ENCODE results near the gene SLC25A33. TPM values are rescaled to one million over a fixed set of nuclear protein-coding genes. Genes with fewer than 3 reads are reported as not detected.

The SLC25A33 gene
- total RNA-seq, 2 experiments from 2014 or later, result 4.1 to 4.4 TPM

GRCh38 chr1:9606458-9606857 is 67.2 kb downstream of the SLC25A33 start:
- Mint-ChIP-seq H3K27ac (no peak overlapping the region), H3K4me3 (no peak overlapping the region), H3K36me3 (ENCODE audit: low read depth) (peaks cover 7% of the 10 kb centered on the region), H3K9me3 (ENCODE audit: insufficient read depth) (no peaks in the 10 kb centered on the region), H3K4me1 (ENCODE audit: low read depth) (no peaks in the 10 kb centered on the region), H3K27me3 (ENCODE audit: low read depth) (no peaks in the 10 kb centered on the region)
- ATAC-seq (no peak), DNase-seq (no peak)
- CTCF ChIA-PET, result no interaction called here
- POLR2A ChIA-PET, result no interaction called here

- ChIA-PET CTCF (interaction anchor here (1.7 kb wide), 1 partner anchor 9 kb away, joined by 5 read pairs; no protein-coding TSS in a partner anchor), POLR2A (interaction anchor here (1.0 kb wide), 1 partner anchor 10 kb away, joined by 3 read pairs; no protein-coding TSS in a partner anchor)
- Mint-ChIP-seq H3K36me3 (ENCODE audit: low read depth) (peaks cover 9% of the 10 kb centered on the region), H3K27ac (no peak overlapping the region), H3K9me3 (ENCODE audit: insufficient read depth) (no peaks in the 10 kb centered on the region), H3K27me3 (ENCODE audit: low read depth) (no peaks in the 10 kb centered on the region), H3K4me1 (ENCODE audit: low read depth) (no peaks in the 10 kb centered on the region), H3K4me3 (no peak overlapping the region)
- no peak for DNase-seq
- ATAC-seq, result no peak
These were observed 67.7 kb downstream of the SLC25A33 start for GRCh38 chr1:9606948-9607347.

GRCh38 chr1:9607352-9607751 is 68.1 kb downstream of the SLC25A33 start:
- H3K27me3 Mint-ChIP-seq (ENCODE audit: low read depth), result no peaks in the 10 kb centered on the region
- H3K27ac Mint-ChIP-seq, result no peak overlapping the region
- no peaks in the 10 kb centered on the region for H3K4me1 Mint-ChIP-seq (ENCODE audit: low read depth)
- ATAC-seq, result no peak
- H3K4me3 Mint-ChIP-seq, result no peak overlapping the region
- ChIA-PET POLR2A (interaction anchor here (1.0 kb wide), 1 partner anchor 11 kb away, joined by 3 read pairs; no protein-coding TSS in a partner anchor), CTCF (interaction anchor here (1.7 kb wide), 1 partner anchor 9 kb away, joined by 5 read pairs; no protein-coding TSS in a partner anchor)
- peaks cover 9% of the 10 kb centered on the region for H3K36me3 Mint-ChIP-seq (ENCODE audit: low read depth)
- H3K9me3 Mint-ChIP-seq (ENCODE audit: insufficient read depth), result no peaks in the 10 kb centered on the region
- DNase-seq, result no peak

DNA sequence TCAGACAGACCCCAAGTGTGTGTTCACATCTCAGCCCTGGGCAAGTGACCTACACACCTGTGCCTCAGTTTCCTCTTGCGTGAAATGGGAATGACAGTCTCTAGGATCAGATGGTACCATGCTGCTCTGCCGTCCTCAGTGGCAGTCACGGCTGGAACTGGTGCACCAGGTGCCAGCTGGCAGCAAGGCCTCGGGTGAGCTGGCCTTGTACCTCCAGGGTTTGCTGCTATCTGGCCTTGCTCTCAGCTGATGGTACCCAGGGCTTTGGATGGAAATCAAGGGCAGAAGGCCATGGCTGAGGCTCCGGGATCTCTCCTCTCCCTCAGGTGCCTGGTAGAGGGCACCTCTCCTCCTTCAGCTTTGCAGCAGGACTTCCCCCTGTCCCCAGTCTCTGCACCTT is 70.7 kb downstream of the SLC25A33 start:
- CTCF ChIA-PET, result no interaction called here
- no peak for ATAC-seq

DNA sequence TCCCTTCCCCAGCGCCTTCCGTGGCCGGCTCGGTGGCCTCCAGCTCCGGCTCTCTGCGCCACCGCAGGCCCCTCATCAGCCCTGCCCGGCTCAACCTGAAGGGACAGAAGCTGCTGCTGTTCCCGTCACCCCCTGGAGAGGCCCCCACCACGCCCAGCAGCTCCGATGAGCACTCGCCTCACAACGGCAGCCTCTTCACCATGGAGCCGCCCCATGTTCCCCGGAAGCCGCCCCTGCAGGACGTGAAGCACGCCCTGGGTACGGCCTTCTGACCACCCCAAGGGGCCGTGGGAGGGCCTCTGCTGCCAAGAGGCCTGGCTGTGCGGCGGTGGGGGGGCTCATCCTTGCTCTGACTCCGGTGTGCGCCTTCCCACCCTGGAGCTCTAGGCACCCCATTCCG is 71.3 kb downstream of the SLC25A33 start:
- Mint-ChIP-seq H3K27me3 (ENCODE audit: low read depth) (no peaks in the 10 kb centered on the region), H3K9me3 (ENCODE audit: insufficient read depth) (no peaks in the 10 kb centered on the region), H3K4me3 (no peak overlapping the region), H3K4me1 (ENCODE audit: low read depth) (no peaks in the 10 kb centered on the region), H3K27ac (no peak overlapping the region), H3K36me3 (ENCODE audit: low read depth) (peaks cover 12% of the 10 kb centered on the region)
- ChIA-PET POLR2A (no interaction called here), CTCF (no interaction called here)
- ATAC-seq (no peak), DNase-seq (no peak)

More for the DNA sequence above, 70.7 kb downstream of the SLC25A33 start:
- H3K36me3 Mint-ChIP-seq (ENCODE audit: low read depth), result peaks cover 12% of the 10 kb centered on the region
- H3K4me1 Mint-ChIP-seq (ENCODE audit: low read depth), result no peaks in the 10 kb centered on the region
- no peaks in the 10 kb centered on the region for H3K27me3 Mint-ChIP-seq (ENCODE audit: low read depth)
- no peak overlapping the region for H3K4me3 Mint-ChIP-seq
- no peak overlapping the region for H3K27ac Mint-ChIP-seq
- no peak for DNase-seq
- H3K9me3 Mint-ChIP-seq (ENCODE audit: insufficient read depth), result no peaks in the 10 kb centered on the region
- POLR2A ChIA-PET, result no interaction called here

DNA sequence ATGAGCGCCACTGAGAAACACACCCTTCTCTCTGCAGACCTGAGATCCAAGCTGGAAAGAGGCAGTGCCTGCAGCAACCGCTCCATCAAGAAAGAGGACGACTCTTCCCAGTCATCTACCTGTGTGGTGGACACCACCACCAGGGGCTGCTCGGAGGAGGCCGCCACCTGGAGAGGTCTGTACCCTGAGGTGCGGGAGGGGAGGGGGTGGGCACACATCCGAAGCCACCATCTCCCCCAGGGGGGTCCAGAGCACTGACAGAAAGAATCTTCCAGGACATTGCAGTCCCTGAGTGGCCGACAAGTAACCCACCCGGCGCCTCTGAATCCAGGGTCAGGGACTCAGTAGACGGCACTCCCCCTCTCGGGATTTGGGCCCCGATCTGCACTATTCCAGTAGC is 72.5 kb downstream of the SLC25A33 start:
- no peaks in the 10 kb centered on the region for H3K4me1 Mint-ChIP-seq (ENCODE audit: low read depth)
- no peak for DNase-seq
- H3K4me3 Mint-ChIP-seq, result no peak overlapping the region
- no peaks in the 10 kb centered on the region for H3K9me3 Mint-ChIP-seq (ENCODE audit: insufficient read depth)
- ChIA-PET POLR2A (no interaction called here), CTCF (no interaction called here)
- no peaks in the 10 kb centered on the region for H3K27me3 Mint-ChIP-seq (ENCODE audit: low read depth)
- H3K36me3 Mint-ChIP-seq (ENCODE audit: low read depth), result peaks cover 12% of the 10 kb centered on the region
- no peak for ATAC-seq
- no peak overlapping the region for H3K27ac Mint-ChIP-seq

GRCh38 chr1:9612162-9612845 is 73.0 kb downstream of the SLC25A33 start:
- no peaks in the 10 kb centered on the region for H3K4me1 Mint-ChIP-seq (ENCODE audit: low read depth)
- DNase-seq (no peak), ATAC-seq (no peak)
- ChIA-PET CTCF (interaction anchor here (1.0 to 2.0 kb wide), 3 partner anchors 14 to 24 kb away, joined by 3 to 4 read pairs (median 4); no protein-coding TSS in a partner anchor), POLR2A (no interaction called here)
- no peaks in the 10 kb centered on the region for H3K27me3 Mint-ChIP-seq (ENCODE audit: low read depth)
- H3K36me3 Mint-ChIP-seq (ENCODE audit: low read depth), result peaks cover 12% of the 10 kb centered on the region
- H3K9me3 Mint-ChIP-seq (ENCODE audit: insufficient read depth), result no peaks in the 10 kb centered on the region
- no peak overlapping the region for H3K27ac Mint-ChIP-seq
- H3K4me3 Mint-ChIP-seq, result no peak overlapping the region

DNA sequence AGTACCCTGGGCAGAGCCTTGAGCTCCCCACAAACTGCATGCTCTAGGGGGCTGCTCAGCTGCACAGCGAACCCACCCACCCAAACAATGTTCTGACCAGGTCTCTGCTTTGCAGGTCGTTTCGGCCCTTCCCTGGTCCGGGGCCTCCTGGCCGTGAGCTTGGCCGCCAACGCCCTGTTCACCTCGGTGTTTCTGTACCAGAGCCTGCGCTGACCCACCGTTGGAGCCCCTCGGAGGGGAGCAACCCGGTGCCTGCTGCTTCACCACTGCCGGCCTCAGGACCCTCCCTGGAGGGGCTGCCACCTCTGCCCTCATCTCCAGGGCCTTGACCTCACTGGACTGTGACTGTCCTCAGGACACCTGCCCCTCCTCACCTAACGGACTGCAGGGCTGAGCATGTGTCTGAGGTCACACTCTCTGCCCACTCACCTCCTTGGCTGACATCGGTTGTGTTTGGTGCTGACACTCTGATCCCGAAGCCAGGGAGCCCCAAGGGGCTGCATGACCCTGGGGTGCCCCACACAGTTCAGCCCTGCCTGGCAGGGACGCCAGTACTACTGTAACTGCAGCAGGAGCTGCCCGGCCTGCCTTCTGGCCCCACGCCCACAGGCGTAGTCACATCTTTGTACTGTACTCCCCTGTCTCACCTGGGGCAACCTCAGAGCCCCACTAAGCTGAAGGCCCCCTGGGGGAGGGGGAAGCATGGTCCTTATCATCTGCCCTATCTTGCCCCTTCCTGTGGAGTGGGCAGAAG is 73.8 kb downstream of the SLC25A33 start:
- no peak overlapping the region for H3K4me3 Mint-ChIP-seq
- CTCF ChIA-PET, result interaction anchor here (0.7 to 2.0 kb wide), 5 partner anchors 13 to 112 kb away, joined by 3 to 4 read pairs (median 3); no protein-coding TSS in a partner anchor
- no peaks in the 10 kb centered on the region for H3K4me1 Mint-ChIP-seq (ENCODE audit: low read depth)
- ATAC-seq, result no peak
- no peaks in the 10 kb centered on the region for H3K27me3 Mint-ChIP-seq (ENCODE audit: low read depth)
- H3K36me3 Mint-ChIP-seq (ENCODE audit: low read depth), result peaks cover 12% of the 10 kb centered on the region
- H3K27ac Mint-ChIP-seq, result no peak overlapping the region
- DNase-seq, result no peak
- POLR2A ChIA-PET, result no interaction called here
- no peaks in the 10 kb centered on the region for H3K9me3 Mint-ChIP-seq (ENCODE audit: insufficient read depth)

DNA sequence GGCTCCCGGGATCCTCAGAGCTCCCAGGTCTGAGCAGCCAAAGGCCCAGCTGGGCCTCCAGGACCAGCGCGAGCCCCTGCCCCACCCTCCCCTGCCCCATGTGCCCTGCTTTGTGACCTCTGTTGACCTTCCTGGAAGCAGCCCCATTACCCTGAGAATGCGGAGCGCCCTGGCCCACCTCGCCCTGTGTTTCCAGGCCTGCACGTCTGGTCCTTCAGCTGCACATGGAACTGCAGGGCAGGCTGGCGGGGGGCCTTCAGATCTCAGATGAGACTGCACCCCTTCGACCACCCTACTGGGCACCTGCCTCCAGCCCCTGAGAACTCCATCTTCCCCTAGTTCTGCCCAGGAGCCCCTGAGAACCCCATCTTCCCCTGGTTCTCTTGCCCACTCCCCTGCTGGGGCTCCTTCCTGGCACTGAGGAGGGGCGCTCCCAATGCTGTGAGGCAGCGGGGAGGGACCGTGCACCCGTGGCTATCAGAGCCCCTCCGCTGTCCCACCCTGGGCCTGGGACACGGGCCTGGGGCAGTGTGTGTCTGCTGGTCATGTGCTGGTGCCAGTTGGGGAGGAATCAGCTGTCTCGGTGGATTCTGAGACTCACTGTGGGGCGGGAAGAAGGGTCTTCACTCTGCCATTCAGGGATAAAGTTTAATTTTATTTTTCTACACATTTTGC is 74.5 kb downstream of the SLC25A33 start:
- ATAC-seq, result no peak
- H3K9me3 Mint-ChIP-seq (ENCODE audit: insufficient read depth), result no peaks in the 10 kb centered on the region
- ChIA-PET CTCF (interaction anchor here (0.7 to 2.0 kb wide), 5 partner anchors 12 to 171 kb away, joined by 3 to 4 read pairs (median 3); no protein-coding TSS in a partner anchor), POLR2A (no interaction called here)
- peaks cover 12% of the 10 kb centered on the region for H3K36me3 Mint-ChIP-seq (ENCODE audit: low read depth)
- no peak for DNase-seq
- peaks cover under 1% of the 10 kb centered on the region for H3K27me3 Mint-ChIP-seq (ENCODE audit: low read depth)
- H3K4me3 Mint-ChIP-seq, result no peak overlapping the region
- H3K27ac Mint-ChIP-seq, result peak overlapping the region; percentile 30
- H3K4me1 Mint-ChIP-seq (ENCODE audit: low read depth), result no peaks in the 10 kb centered on the region

- peaks cover 9% of the 10 kb centered on the region for H3K36me3 Mint-ChIP-seq (ENCODE audit: low read depth)
- peaks cover 4% of the 10 kb centered on the region for H3K27me3 Mint-ChIP-seq (ENCODE audit: low read depth)
- ChIA-PET CTCF (interaction anchor here (0.6 to 3.1 kb wide), 48 partner anchors 8 to 853 kb away, joined by 3 to 37 read pairs (median 4); partner anchors contain the start of gene PIK3CD), POLR2A (interaction anchor here (0.8 to 2.6 kb wide), 2 partner anchors 11 to 13 kb away, joined by 4 to 9 read pairs; no protein-coding TSS in a partner anchor)
- peak; percentile 87 for ATAC-seq
- no peaks in the 10 kb centered on the region for H3K4me1 Mint-ChIP-seq (ENCODE audit: low read depth)
- no peaks in the 10 kb centered on the region for H3K9me3 Mint-ChIP-seq (ENCODE audit: insufficient read depth)
- no peak overlapping the region for H3K27ac Mint-ChIP-seq
- H3K4me3 Mint-ChIP-seq, result no peak overlapping the region
- peak; percentile 74 for DNase-seq
These were observed 76.2 kb downstream of the SLC25A33 start for GRCh38 chr1:9615316-9616063.

DNA sequence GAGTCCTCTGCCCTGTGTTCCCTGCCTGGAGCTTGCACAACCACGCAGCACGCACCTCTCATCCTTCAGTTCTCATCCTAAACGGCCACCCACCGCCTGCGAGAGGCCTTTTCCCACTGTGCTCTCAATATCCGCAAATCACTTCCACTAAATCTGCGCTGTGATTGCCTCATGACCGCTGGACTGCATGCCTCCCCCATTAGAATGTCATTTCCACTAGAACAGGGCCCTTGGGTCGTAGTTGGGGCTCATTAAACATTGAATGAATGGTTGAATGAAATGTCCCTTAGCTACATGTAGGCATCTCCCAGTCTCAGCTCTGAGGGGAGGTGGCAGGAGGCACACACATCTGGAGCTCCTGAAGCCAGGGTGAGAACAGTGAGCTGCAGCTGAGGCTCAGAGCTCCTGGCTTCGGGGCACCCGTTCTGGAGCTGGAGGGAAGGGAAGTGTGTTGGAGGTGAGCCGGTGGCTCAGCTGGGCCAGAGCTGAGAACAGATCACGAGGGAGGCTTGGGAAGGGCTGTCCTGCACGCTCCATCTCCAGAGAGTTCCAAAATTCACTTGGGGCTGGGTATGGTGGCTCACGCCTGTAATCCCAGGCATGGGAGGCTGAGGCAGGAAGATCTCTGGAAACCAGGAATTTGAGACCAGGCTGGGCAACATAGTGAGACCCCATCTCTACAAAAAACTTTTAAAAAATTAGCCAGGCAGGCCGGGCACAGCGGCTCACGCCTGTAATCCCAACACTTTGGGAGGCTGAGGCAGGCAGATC is 79.8 kb downstream of the SLC25A33 start:
- ATAC-seq, result no peak

More for the DNA sequence above, 79.8 kb downstream of the SLC25A33 start:
- H3K9me3 Mint-ChIP-seq (ENCODE audit: insufficient read depth), result no peaks in the 10 kb centered on the region
- H3K4me1 Mint-ChIP-seq (ENCODE audit: low read depth), result no peaks in the 10 kb centered on the region
- H3K27ac Mint-ChIP-seq, result peak overlapping the region; percentile 13
- ChIA-PET CTCF (no interaction called here), POLR2A (no interaction called here)
- no peaks in the 10 kb centered on the region for H3K36me3 Mint-ChIP-seq (ENCODE audit: low read depth)
- peaks cover 12% of the 10 kb centered on the region for H3K27me3 Mint-ChIP-seq (ENCODE audit: low read depth)
- no peak overlapping the region for H3K4me3 Mint-ChIP-seq
- DNase-seq, result no peak

Data from activated CD8-positive, alpha-beta T cell treated with anti-CD3 and anti-CD28 coated beads, Interleukin-2, amount 10 ng/mL, durations not matched to agents 7 days and 5 days (primary cell).